DND-41 (cell line): Measurements from ENCODE around the gene CPSF4L.

ENCODE experiments used
- CTCF ChIP-seq: IDR thresholded peaks from 2 replicates; pipeline ENCODE4 v1.5.1; 2012; ENCODE audit warnings: borderline replicate concordance, low read length, moderate library complexity, mild to moderate bottlenecking; ENCODE audit not compliant: poor library complexity, severe bottlenecking; ENCODE audit errors: extremely low read depth
- EZH2 ChIP-seq: IDR thresholded peaks from 3 replicates; pipeline ENCODE4 v1.6.1; 2012; ENCODE audit warnings: borderline replicate concordance, low read depth, mild to moderate bottlenecking, moderate library complexity, low read length, inconsistent platforms; ENCODE audit not compliant: severe bottlenecking

GRCh38 chr17:73214008-73214407, 47.7 kb downstream of the CPSF4L start:
- no peak for TF ChIP-seq CTCF
- no peak for TF ChIP-seq EZH2
